ENCODE data around the gene MAGEA2B.
"Not testable (repeated sequence)": the region's sequence is repeated elsewhere in the genome, so short reads cannot be mapped to it uniquely, and the experiment has no call there.

MAGEA2B gene

GRCh38 chrX:152758918-152759317 lies 44.5 kb downstream of the MAGEA2B start, which contains the start of gene CSAG3:
CSAG3 (plus strand) TSS chrX:152759218.
- not testable (repeated sequence) for DNase-seq

GRCh38 chrX:152759544-152759943 lies 45.1 kb downstream of the MAGEA2B start:
- not testable (repeated sequence) for DNase-seq

GRCh38 chrX:152761582-152761981 lies 47.2 kb downstream of the MAGEA2B start:
- DNase-seq: not testable (repeated sequence)

GRCh38 chrX:152766562-152766961 lies 52.1 kb downstream of the MAGEA2B start:
- DNase-seq: not testable (repeated sequence)

Data from SIG-M5 (cell line).